HG03457 (cell line): ENCODE data around the gene SCD5.

Source experiments
- ATAC-seq: cut with Tn5 transposase; IDR thresholded peaks from one replicate; pipeline ENCODE4 v1.9.1; 2021; ENCODE audit warnings: moderate number of reproducible peaks; ENCODE audit not compliant: unreplicated experiment

Gene SCD5

DNA sequence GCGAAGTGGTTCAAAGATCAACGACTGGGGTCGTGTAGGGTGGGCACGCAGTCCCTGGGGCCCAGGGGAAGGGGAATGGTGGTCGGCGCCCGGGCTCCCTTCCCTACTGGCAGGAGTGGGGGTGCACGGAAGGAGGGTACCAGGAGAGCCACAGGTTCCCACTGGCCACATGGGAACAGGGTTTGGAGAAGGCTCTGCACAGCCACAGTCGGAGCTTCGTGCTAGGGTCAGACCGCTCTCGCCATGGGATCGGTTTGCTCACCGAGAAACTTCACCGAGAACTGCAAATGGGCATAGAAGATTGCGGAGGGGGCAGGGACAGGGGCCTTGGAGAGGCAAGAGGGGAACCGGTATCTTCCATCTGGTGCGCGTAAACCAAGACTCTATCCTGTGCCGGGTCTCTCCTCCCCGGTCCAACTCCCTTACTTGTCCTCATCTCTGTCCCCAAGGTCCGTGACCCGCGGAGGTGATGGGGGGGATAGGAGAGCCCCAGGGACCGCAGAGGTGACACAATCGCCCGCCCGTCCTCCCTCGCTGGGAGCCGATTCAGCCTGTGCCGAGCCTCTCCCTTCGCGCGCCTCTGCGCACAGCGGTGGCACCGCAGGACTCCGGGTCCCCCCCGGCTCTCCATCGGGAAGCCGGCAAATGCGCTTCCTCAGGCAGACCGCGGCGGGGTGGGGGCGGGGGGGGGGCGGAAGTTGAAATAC lies 1.0 kb downstream of the SCD5 start:
- no peak for ATAC-seq

GRCh38 chr4:82797040-82797404 lies 1.6 kb downstream of the SCD5 start:
- no peak for ATAC-seq

- no peak for ATAC-seq
Observed at GRCh38 chr4:82792912-82793649, 5.5 kb downstream of the SCD5 start.

- no peak for ATAC-seq
Observed at GRCh38 chr4:82791179-82791578, 7.4 kb downstream of the SCD5 start.

- ATAC-seq: no peak
Observed at GRCh38 chr4:82790060-82790660, 8.4 kb downstream of the SCD5 start.

- no peak for ATAC-seq
Observed at GRCh38 chr4:82789025-82789776, 9.4 kb downstream of the SCD5 start.

DNA sequence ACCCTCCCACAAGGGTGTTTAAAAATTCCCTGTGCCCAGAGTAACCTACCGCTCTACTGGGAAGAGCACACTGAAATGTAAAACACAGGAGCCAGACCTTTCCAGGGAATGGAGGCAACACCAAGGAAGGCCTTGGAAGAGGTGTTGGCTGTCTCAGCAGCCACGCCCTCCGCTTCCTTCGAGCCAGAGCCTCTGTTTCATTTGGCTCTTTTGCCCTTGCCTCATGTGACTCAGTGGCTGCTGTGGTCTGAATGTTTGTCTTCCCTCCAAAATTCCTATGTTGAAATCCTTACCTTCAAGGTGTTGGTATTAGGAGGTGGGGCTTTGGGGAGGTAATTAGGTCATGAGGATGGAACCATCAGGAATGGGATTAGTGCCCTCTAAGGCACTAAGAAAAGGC lies 11.3 kb downstream of the SCD5 start:
- ATAC-seq: no peak

DNA sequence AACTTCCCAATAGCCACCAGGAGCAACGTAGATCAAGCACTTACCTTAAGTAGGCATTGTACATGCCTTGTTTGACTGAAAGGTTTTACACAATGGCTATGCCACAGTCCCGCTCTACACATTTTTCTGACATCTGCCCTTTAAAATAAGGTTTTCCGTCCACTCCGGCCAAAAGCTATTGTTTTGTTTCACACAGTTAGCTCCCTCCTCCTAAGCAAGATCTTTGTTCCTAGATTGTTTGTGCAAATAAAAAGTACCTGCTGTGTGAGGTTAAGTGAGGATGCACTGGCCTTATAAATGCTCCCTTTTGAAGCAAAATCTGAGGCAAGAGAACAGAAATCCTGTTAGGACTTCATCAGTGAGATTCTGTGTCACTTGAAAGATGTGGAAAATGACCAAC lies 11.8 kb downstream of the SCD5 start:
- ATAC-seq: no peak

DNA sequence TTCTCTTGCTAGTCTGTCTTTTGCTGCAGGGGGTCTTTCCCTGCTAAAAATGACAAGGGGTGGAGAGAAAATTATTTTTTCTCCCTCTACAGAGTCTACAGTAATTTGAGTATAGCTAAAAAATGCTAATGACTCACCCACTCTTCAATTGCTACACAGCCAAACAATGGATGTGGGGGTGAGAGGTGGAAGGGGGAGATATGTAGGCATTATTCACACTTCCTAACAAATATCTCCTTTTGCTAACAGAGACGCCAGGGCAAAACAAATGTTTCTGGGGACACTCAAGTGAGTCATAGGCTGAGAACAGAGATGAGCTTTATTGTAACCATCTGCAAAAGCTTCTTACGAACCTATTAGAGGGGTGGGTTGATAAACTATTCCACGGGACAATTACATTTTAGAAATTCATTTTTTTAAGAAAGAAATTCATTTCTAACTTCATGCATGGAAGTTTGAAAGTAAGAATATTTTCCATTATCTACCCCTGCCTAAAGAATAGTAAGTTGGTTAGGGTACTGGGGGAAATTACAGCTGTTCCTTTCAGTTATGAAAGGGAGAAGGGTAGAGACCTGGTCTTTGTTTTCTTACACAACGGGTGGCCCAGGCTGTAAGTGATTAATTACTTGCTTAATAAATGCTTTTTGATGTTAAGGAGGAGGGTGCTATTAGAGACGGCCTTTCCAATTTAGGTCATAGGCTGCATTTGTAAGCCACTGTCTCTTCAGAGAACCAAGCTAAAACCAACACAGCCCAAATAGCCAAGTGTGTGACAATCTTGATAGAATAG lies 12.8 kb downstream of the SCD5 start:
- no peak for ATAC-seq

- no peak for ATAC-seq
Observed at GRCh38 chr4:82784681-82785610, 13.7 kb downstream of the SCD5 start.

- ATAC-seq: no peak
Observed at GRCh38 chr4:82782626-82783345, 15.8 kb downstream of the SCD5 start.

GRCh38 chr4:82780752-82781231 lies 17.8 kb downstream of the SCD5 start:
- ATAC-seq: no peak

GRCh38 chr4:82780170-82780751 lies 18.3 kb downstream of the SCD5 start:
- no peak for ATAC-seq

- no peak for ATAC-seq
Observed at GRCh38 chr4:82779032-82779431, 19.6 kb downstream of the SCD5 start.

DNA sequence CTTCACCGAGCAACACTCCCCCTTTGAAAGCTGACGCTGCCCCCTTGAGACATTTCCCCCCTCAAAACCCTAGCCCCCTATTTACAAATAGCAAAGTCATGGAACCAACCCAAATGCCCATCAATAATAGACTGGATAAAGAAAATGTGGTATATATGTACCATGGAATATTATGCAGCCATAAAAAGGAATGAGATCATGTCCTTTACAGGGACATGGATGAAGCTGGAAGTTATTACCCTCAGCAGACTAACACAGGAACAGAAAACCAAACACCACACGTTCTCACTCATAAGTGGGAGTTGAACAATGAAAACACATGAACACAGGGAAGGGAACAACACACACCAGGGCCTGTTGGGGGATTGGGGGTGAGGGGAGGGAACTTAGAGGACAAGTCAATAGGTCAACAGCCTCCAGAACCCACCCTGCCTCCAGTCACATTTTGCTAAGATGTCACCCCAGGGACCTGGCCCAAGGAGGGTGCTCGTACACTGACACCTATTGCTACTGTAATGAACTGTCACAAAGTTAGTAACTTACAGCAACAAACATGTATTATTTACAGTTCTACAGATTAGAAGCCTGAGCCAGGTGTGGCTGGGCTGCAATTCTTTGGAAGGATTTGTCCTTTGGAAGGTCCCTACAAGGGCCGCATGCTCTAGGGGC lies 20.6 kb downstream of the SCD5 start:
- ATAC-seq: no peak

GRCh38 chr4:82776925-82777542 lies 21.6 kb downstream of the SCD5 start:
- ATAC-seq: no peak

DNA sequence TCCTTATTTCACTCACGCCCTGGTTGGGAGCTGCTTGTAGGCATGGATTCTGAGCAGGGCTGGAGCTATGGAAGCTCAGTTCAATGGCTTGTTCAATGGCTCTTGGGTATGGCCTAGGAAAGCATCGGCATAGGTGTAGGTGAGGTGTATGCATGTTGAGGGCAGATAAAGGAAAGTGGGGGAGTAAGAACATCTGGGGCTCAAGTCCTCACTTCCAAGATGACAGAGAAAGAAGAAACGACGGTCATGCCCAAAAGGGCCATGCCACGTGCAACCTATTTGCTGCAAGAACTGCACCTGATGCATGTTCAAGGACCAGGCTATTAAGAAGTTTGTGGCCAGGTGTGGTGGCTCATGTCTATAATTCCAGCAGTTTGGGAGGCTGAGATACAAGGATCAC lies 23.4 kb downstream of the SCD5 start:
- no peak for ATAC-seq
